ENCODE data around the gene TCEANC. TPM values are rescaled to one million over a fixed set of nuclear protein-coding genes. Genes with fewer than 3 reads are reported as not detected.

TCEANC gene
- 7.6 TPM for total RNA-seq

GRCh38 chrX:13652850-13653693 is at the start of gene TCEANC:
TSS of gene TCEANC (plus strand) at chrX:13653141. CDS start at chrX:13662509, 9,368 bp downstream.

GRCh38 chrX:13688958-13689740 is 36.2 kb downstream of the TCEANC start, which contains the start of gene RAB9A:
TSS of gene RAB9A (plus strand) at chrX:13689128. CDS start at chrX:13708747, 19,619 bp downstream.

Other genes with a start within 250 kb of the TCEANC start
- 20.2 TPM for gene EGFL6, start 83.5 kb upstream of the TCEANC start, total RNA-seq
- 21.0 TPM for gene RAB9A, start 36.0 kb downstream of the TCEANC start, total RNA-seq
- gene TRAPPC2, start 81.5 kb downstream of the TCEANC start, total RNA-seq = 30.0 TPM
- 32.9 TPM for gene OFD1, start 81.6 kb downstream of the TCEANC start, total RNA-seq
- gene GPM6B, start 164.0 kb downstream of the TCEANC start, total RNA-seq = 15.9 TPM

Measured in metanephros (tissue), 1 donor.